Measurements from ENCODE around the gene GAGE12H.
"Not testable (repeated sequence)": the region's sequence is repeated elsewhere in the genome, so short reads cannot be mapped to it uniquely, and the experiment has no call there.

The GAGE12H gene

DNA sequence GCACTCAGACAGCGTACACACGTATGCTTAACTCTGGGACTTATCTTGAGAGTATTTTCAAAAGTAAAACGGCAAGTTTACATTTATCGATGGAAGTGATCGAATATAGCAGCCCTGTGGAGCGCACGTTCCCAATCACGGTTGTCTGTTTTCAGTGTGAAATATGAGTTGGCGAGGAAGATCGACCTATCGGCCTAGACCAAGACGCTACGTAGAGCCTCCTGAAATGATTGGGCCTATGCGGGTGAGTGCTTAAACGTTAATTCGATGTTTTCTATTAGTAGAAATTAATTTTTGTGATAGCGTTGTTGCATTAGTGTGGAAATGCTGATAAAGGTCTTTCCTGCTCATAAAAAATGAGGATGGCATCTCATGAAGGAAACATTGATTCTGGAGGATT lies 10.7 kb downstream of the GAGE12H start:
- WGBS, 2 experiments: 98% methylated on average over 7 to 14 of the region's 17 CpGs
- not testable (repeated sequence) for H3K4me3 ChIP-seq (ENCODE audit: insufficient read depth, low read depth, low read length); H3K36me3 ChIP-seq (ENCODE audit: control insufficient read depth, insufficient read depth, low read length); H3K4me1 ChIP-seq (ENCODE audit: control insufficient read depth, insufficient read depth, low read length); H3K9me3 ChIP-seq (ENCODE audit: control insufficient read depth, low read length); H3K27ac ChIP-seq (ENCODE audit: insufficient read depth, low read depth, low read length, poor library complexity, severe bottlenecking); H3K27me3 ChIP-seq (ENCODE audit: control insufficient read depth, insufficient read depth, low read length, poor library complexity, severe bottlenecking)

DNA sequence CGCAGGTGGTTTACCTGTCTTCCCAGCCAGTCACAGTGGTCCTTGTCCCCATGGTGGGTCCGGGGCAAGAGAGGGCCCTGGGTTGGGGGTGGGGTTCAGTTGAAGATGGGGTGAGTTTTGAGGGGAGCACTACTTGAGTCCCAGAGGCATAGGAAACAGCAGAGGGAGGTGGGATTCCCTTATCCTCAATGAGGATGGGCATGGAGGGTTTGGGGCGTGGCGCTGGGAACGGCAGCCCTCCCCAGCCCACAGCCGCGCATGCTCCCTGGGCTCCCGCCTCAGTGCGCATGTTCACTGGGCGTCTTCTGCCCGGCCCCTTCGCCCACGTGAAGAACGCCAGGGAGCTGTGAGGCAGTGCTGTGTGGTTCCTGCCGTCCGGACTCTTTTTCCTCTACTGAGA lies 19.0 kb downstream of the GAGE12H start, which contains the start of gene GAGE1:
TSS of gene GAGE1 (plus strand) at position 301 of the 400 bp plus-strand sequence. CDS start 1,155 bp downstream, outside the sequence.
- H3K4me3 ChIP-seq (ENCODE audit: insufficient read depth, low read depth, low read length); H3K36me3 ChIP-seq (ENCODE audit: control insufficient read depth, insufficient read depth, low read length); H3K4me1 ChIP-seq (ENCODE audit: control insufficient read depth, insufficient read depth, low read length); H3K27ac ChIP-seq (ENCODE audit: insufficient read depth, low read depth, low read length, poor library complexity, severe bottlenecking); H3K27me3 ChIP-seq (ENCODE audit: control insufficient read depth, insufficient read depth, low read length, poor library complexity, severe bottlenecking); H3K9me3 ChIP-seq (ENCODE audit: control insufficient read depth, low read length): not testable (repeated sequence)
- WGBS, 2 experiments: no CpG with 5 or more reads among the region's 16 CpGs

GRCh38 chrX:49610718-49611310 lies 31.1 kb downstream of the GAGE12H start:
- Histone ChIP-seq H3K4me3 (ENCODE audit: insufficient read depth, low read depth, low read length) (no peak overlapping the region), H3K4me1 (ENCODE audit: control insufficient read depth, insufficient read depth, low read length) (no peaks in the 10 kb centered on the region), H3K27ac (ENCODE audit: insufficient read depth, low read depth, low read length, poor library complexity, severe bottlenecking) (no peak overlapping the region), H3K9me3 (ENCODE audit: control insufficient read depth, low read length) (no peaks in the 10 kb centered on the region), H3K27me3 (ENCODE audit: control insufficient read depth, insufficient read depth, low read length, poor library complexity, severe bottlenecking) (no peaks in the 10 kb centered on the region), H3K36me3 (ENCODE audit: control insufficient read depth, insufficient read depth, low read length) (no peaks in the 10 kb centered on the region)
- WGBS, 2 experiments: 91 to 93% methylated on average over 7 of the region's 7 CpGs

DNA sequence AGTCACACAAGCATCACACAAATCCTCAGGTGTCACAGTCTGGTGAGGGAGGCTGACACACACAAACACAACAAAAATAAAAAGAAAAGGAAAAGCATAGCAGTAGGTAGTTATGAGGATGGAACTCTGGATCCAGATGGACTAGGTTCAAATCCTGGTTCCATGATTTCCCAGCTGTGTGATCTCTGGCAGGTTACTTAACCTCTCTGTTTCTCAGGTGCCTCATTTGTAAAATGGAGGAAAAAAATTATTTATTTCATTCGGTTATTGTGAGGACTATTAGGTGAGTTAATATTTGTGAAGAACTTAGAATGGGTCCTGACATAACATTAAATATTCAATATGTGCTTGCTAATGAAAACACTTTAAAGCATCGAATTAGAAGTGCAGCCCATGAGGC lies 38.8 kb downstream of the GAGE12H start:
- Histone ChIP-seq H3K27me3 (ENCODE audit: control insufficient read depth, insufficient read depth, low read length, poor library complexity, severe bottlenecking) (no peaks in the 10 kb centered on the region), H3K4me1 (ENCODE audit: control insufficient read depth, insufficient read depth, low read length) (no peaks in the 10 kb centered on the region)
- 80 to 100% methylated on average over 1 to 2 of the region's 2 CpGs for WGBS, 2 experiments

DNA sequence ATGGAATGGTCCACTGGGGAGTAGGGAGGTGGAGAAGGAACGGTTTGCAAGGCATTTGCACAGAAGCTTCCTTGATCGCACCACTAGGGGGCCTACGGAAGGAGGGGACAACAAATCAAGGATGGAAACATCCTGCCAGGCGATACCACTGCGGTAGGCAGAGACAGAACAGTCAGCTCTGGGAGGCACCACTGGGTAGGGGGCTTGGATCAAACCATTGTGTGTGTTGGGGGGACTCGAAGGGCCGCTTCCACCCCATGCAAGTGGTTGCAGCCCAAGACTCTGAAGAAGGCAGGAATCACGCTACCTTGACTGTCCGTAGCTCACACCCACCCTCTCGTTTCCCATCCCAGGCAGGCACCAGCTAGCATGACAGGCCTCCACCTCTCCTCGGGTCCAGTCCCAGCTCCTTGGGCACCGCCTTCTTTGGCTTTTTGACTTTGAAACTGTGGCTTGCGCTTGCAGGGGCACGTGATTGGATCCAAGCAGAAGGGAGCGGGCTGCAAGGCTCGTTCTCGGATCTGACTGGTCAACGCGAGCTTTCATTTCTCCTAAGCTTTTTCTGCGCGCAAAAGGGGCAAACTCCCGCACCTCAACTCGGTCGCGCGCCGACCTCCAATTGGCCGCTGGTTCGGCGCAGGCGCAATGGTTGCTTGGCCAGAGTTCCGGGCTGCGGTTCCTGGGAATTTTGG lies 47.5 kb downstream of the GAGE12H start:
- H3K9me3 ChIP-seq (ENCODE audit: control insufficient read depth, low read length): no peaks in the 10 kb centered on the region
- no peaks in the 10 kb centered on the region for H3K4me1 ChIP-seq (ENCODE audit: control insufficient read depth, insufficient read depth, low read length)
- no peak overlapping the region for H3K27ac ChIP-seq (ENCODE audit: insufficient read depth, low read depth, low read length, poor library complexity, severe bottlenecking)
- H3K4me3 ChIP-seq (ENCODE audit: insufficient read depth, low read depth, low read length): no peak overlapping the region
- no peaks in the 10 kb centered on the region for H3K27me3 ChIP-seq (ENCODE audit: control insufficient read depth, insufficient read depth, low read length, poor library complexity, severe bottlenecking)
- 81 to 89% methylated on average over 33 of the region's 33 CpGs for WGBS, 2 experiments
- H3K36me3 ChIP-seq (ENCODE audit: control insufficient read depth, insufficient read depth, low read length): no peaks in the 10 kb centered on the region

More for the DNA sequence above, 38.8 kb downstream of the GAGE12H start:
- Histone ChIP-seq H3K9me3 (ENCODE audit: control insufficient read depth, low read length) (no peaks in the 10 kb centered on the region), H3K36me3 (ENCODE audit: control insufficient read depth, insufficient read depth, low read length) (no peaks in the 10 kb centered on the region), H3K27ac (ENCODE audit: insufficient read depth, low read depth, low read length, poor library complexity, severe bottlenecking) (no peak overlapping the region), H3K4me3 (ENCODE audit: insufficient read depth, low read depth, low read length) (no peak overlapping the region)

All from ectodermal cell (in vitro differentiated cells).